AG09309 (cell line): ENCODE results near the gene HAUS2.

Experiments
- DNase-seq: peaks from one replicate; pipeline ENCODE4 v3.0.0-alpha.2; 2010; ENCODE audit warnings: low read depth
- H3K4me3 ChIP-seq: 2 replicates; pipeline ENCODE4 v1.5.1; 2011; ENCODE audit warnings: mild to moderate bottlenecking, low read depth, low read length, moderate library complexity; ENCODE audit not compliant: control insufficient read depth
- CTCF ChIP-seq: IDR thresholded peaks from 2 replicates; pipeline ENCODE4 v1.5.1; 2011; ENCODE audit warnings: mild to moderate bottlenecking, low read depth, low read length, inconsistent platforms; ENCODE audit not compliant: insufficient read depth, control insufficient read depth; ENCODE audit errors: missing control alignments

HAUS2 gene

GRCh38 chr15:42582569-42583375 lies 34.1 kb downstream of the HAUS2 start:
- DNase-seq: no peak
- no peak overlapping the region for H3K4me3 ChIP-seq
- TF ChIP-seq CTCF: no peak

GRCh38 chr15:42584031-42584765 lies 35.6 kb downstream of the HAUS2 start:
- TF ChIP-seq CTCF: no peak
- H3K4me3 ChIP-seq: no peak overlapping the region
- no peak for DNase-seq

- no peak overlapping the region for H3K4me3 ChIP-seq
- no peak for TF ChIP-seq CTCF
These were observed 42.1 kb downstream of the HAUS2 start for GRCh38 chr15:42590619-42591237.

GRCh38 chr15:42591238-42591934 lies 42.7 kb downstream of the HAUS2 start:
- DNase-seq: no peak
- peak; percentile 35 for TF ChIP-seq CTCF

More at GRCh38 chr15:42590619-42591237, 42.1 kb downstream of the HAUS2 start:
- DNase-seq: no peak

GRCh38 chr15:42592716-42593115 lies 44.1 kb downstream of the HAUS2 start:
- no peak overlapping the region for H3K4me3 ChIP-seq
- no peak for DNase-seq
- TF ChIP-seq CTCF: no peak

More at GRCh38 chr15:42591238-42591934, 42.7 kb downstream of the HAUS2 start:
- no peak overlapping the region for H3K4me3 ChIP-seq

GRCh38 chr15:42593143-42593542 lies 44.5 kb downstream of the HAUS2 start:
- DNase-seq: no peak
- no peak for TF ChIP-seq CTCF
- H3K4me3 ChIP-seq: no peak overlapping the region
